ENCODE measurements around the gene ENTREP1. TPM values are rescaled to one million over a fixed set of nuclear protein-coding genes. Genes with fewer than 3 reads are reported as not detected.

Gene ENTREP1
- total and polyA plus RNA-seq, 9 donors = 17.7 to 36.9 (median 24.5) TPM

DNA sequence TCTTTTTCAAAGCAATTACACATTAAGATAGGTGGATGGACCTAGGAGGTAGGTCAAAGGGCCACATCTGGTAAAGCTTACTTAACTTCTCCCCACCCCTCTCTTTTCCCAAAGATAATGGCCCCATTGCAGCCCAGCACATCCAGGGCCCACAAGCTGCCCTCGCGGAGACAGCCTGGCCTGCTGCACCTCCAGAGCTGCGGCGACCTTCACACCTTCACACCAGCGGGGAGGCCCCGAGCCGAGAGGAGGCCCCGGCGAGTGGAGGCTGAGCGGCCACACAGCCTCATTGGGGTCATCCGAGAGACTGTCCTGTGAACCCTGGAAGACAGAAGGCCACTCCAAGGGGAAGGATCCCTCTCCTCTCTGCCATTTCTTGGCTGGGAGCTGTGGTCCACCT is 66.5 kb downstream of the ENTREP1 start:
- WGBS, 3 donors = 93 to 96% (median 95%) methylated on average over 11 of the region's 11 CpGs
- no peaks in the 10 kb centered on the region for H3K27me3 ChIP-seq
- H3K4me1 ChIP-seq (ENCODE audit: insufficient read depth) = peaks cover 7% of the 10 kb centered on the region
- H3K4me3 ChIP-seq = no peak overlapping the region
- H3K27ac ChIP-seq = peak overlapping the region in 1 of 2 donors; percentile 38
- H3K9me3 ChIP-seq = no peaks in the 10 kb centered on the region
- DNase-seq = no peak
- H3K36me3 ChIP-seq = no peaks in the 10 kb centered on the region
- TF ChIP-seq CTCF (IDR thresholded peaks at IDR 0.05) (no peak), EP300 (IDR thresholded peaks at IDR 0.05) (no peak), POLR2A (IDR thresholded peaks at IDR 0.05) (no peak)
- intact Hi-C loops (cut with DNase I) = loop anchor here in 1 of 4 donors (10.0 kb wide), 1 partner anchor 167 kb away; no protein-coding TSS in a partner anchor

DNA sequence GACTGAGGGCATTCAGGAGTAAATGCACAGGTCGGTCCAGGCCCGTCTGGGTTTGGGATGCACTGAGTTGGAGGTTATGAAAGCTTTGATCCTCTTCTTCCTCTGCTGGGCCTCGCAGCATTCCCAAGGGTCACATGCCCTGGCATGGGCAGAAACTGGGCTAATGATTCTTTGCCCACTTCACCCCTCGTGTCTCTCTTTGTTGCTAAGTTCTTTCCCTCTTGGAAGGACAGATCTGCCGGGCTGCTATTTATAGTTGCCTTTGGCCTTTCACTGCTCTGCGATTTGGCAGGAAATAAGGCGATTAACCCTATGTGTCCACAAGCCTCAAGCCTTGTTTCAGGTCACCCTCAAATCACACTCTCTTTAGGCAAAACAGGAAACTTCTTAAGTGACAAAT is 66.9 kb downstream of the ENTREP1 start:
- DNase-seq = no peak
- intact Hi-C loops (cut with DNase I) = loop anchor here in 1 of 4 donors (10.0 kb wide), 1 partner anchor 167 kb away; no protein-coding TSS in a partner anchor
- peaks cover 7% of the 10 kb centered on the region for H3K4me1 ChIP-seq (ENCODE audit: insufficient read depth)
- no peak overlapping the region for H3K4me3 ChIP-seq
- TF ChIP-seq POLR2A (IDR thresholded peaks at IDR 0.05) (no peak), CTCF (IDR thresholded peaks at IDR 0.05) (no peak), EP300 (IDR thresholded peaks at IDR 0.05) (no peak)
- H3K9me3 ChIP-seq = no peaks in the 10 kb centered on the region
- 25 to 42% (median 32%) methylated on average over 7 of the region's 7 CpGs for WGBS, 3 donors
- no peaks in the 10 kb centered on the region for H3K27me3 ChIP-seq
- H3K27ac ChIP-seq = peak overlapping the region in 1 of 2 donors; percentile 38
- H3K36me3 ChIP-seq = no peaks in the 10 kb centered on the region

GRCh38 chr9:69392826-69393225 is 67.8 kb downstream of the ENTREP1 start:
- Histone ChIP-seq H3K4me1 (ENCODE audit: insufficient read depth) (peaks cover 10% of the 10 kb centered on the region), H3K27ac (no peak overlapping the region)
- WGBS, 3 donors = 90 to 95% (median 92%) methylated on average over 5 of the region's 5 CpGs

DNA sequence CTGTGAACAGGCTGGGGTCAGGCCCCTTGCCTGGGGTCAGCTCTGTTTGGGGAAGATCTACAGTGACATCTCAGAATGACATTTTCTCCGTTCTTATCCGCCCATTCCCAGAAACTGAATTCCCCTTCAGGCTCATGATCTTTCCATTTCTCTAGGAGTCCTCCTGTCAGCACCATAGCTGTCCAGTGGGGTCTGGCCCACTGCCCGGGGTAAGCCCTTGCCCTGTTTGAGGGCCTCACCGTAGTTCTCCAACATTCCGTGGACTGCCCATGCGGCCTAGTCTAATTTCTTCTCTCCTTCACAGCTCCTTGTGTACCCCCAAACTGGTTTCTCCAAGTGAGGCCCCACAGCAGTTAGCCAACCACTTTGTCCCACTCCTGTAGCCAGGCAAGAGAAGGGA is 68.4 kb downstream of the ENTREP1 start:
- no peak for DNase-seq
- no peak overlapping the region for H3K4me3 ChIP-seq
- peaks cover 14% of the 10 kb centered on the region for H3K4me1 ChIP-seq (ENCODE audit: insufficient read depth)
- H3K9me3 ChIP-seq = no peaks in the 10 kb centered on the region
- H3K27ac ChIP-seq = no peak overlapping the region
- H3K36me3 ChIP-seq = no peaks in the 10 kb centered on the region
- intact Hi-C loops (cut with DNase I) = loop anchor here in 1 of 4 donors (10.0 kb wide), 1 partner anchor 169 kb away; no protein-coding TSS in a partner anchor
- WGBS, 3 donors = 93 to 97% (median 95%) methylated on average over 6 of the region's 6 CpGs
- no peak for TF ChIP-seq EP300 (IDR thresholded peaks at IDR 0.05)
- no peak for TF ChIP-seq POLR2A (IDR thresholded peaks at IDR 0.05)
- TF ChIP-seq CTCF (IDR thresholded peaks at IDR 0.05) = no peak
- H3K27me3 ChIP-seq = no peaks in the 10 kb centered on the region

More at GRCh38 chr9:69392826-69393225, 67.8 kb downstream of the ENTREP1 start:
- Histone ChIP-seq H3K4me3 (no peak overlapping the region), H3K36me3 (no peaks in the 10 kb centered on the region), H3K27me3 (no peaks in the 10 kb centered on the region), H3K9me3 (no peaks in the 10 kb centered on the region)
- DNase-seq = no peak
- TF ChIP-seq POLR2A (IDR thresholded peaks at IDR 0.05) (no peak), CTCF (IDR thresholded peaks at IDR 0.05) (no peak), EP300 (IDR thresholded peaks at IDR 0.05) (no peak)
- intact Hi-C loops (cut with DNase I) = loop anchor here in 1 of 4 donors (10.0 kb wide), 1 partner anchor 168 kb away; no protein-coding TSS in a partner anchor

All from ovary (tissue), 9 donors.